T-helper 2 cell treated with Interferon-gamma antibody and Interleukin-4, amounts not matched to agents 5 μg/mL and 100 μg/mL, for 36 hours (primary cell): ENCODE data around the gene SVOP.
"Not testable (repeated sequence)": the region's sequence is repeated elsewhere in the genome, so short reads cannot be mapped to it uniquely, and the experiment has no call there.

Experiments used
- DNase-seq: peaks from one replicate; pipeline ENCODE4 v3.0.0; 2021; ENCODE audit warnings: low spot score
- H3K27ac Mint-ChIP-seq: one replicate; pipeline ENCODE4 v1.8.0; 2021; ENCODE audit warnings: mild to moderate bottlenecking, mixed read lengths
- H3K27me3 Mint-ChIP-seq: one replicate; pipeline ENCODE4 v1.8.0; 2021; ENCODE audit warnings: low read depth, mixed read lengths
- H3K36me3 Mint-ChIP-seq: one replicate; pipeline ENCODE4 v1.8.0; 2021; ENCODE audit warnings: low read depth, mixed read lengths
- H3K4me1 Mint-ChIP-seq: one replicate; pipeline ENCODE4 v1.8.0; 2021; ENCODE audit warnings: low read depth, mixed read lengths
- H3K4me3 Mint-ChIP-seq: one replicate; pipeline ENCODE4 v1.8.0; 2022; ENCODE audit warnings: mild to moderate bottlenecking, moderate library complexity, mixed read lengths
- H3K9me3 Mint-ChIP-seq: one replicate; pipeline ENCODE4 v1.8.0; 2021; ENCODE audit warnings: mixed read lengths

SVOP gene

GRCh38 chr12:109049794-109050193 is 28.9 kb upstream of the SVOP start:
- H3K4me1 Mint-ChIP-seq: peaks cover 11% of the 10 kb centered on the region
- H3K4me3 Mint-ChIP-seq, H3K9me3 Mint-ChIP-seq, DNase-seq, H3K27me3 Mint-ChIP-seq, H3K27ac Mint-ChIP-seq, H3K36me3 Mint-ChIP-seq: not testable (repeated sequence)

- not testable (repeated sequence) for H3K4me1 Mint-ChIP-seq, H3K27me3 Mint-ChIP-seq, H3K27ac Mint-ChIP-seq, H3K9me3 Mint-ChIP-seq, H3K36me3 Mint-ChIP-seq, H3K4me3 Mint-ChIP-seq, DNase-seq
Observed at GRCh38 chr12:109048706-109049105, 27.8 kb upstream of the SVOP start.

GRCh38 chr12:109047081-109047805 is 26.4 kb upstream of the SVOP start:
- Mint-ChIP-seq H3K9me3 (no peaks in the 10 kb centered on the region), H3K27ac (no peak overlapping the region), H3K4me3 (no peak overlapping the region), H3K27me3 (peaks cover 12% of the 10 kb centered on the region), H3K4me1 (peaks cover 5% of the 10 kb centered on the region), H3K36me3 (peaks cover 3% of the 10 kb centered on the region)
- DNase-seq: no peak

- no peak for DNase-seq
- no peaks in the 10 kb centered on the region for H3K36me3 Mint-ChIP-seq
- H3K4me3 Mint-ChIP-seq: no peak overlapping the region
Observed at GRCh38 chr12:109044241-109044640, 23.4 kb upstream of the SVOP start.

GRCh38 chr12:109036975-109037374 is 16.1 kb upstream of the SVOP start:
- Mint-ChIP-seq H3K4me1 (no peaks in the 10 kb centered on the region), H3K27me3 (peaks cover 11% of the 10 kb centered on the region)

More at GRCh38 chr12:109044241-109044640, 23.4 kb upstream of the SVOP start:
- no peak overlapping the region for H3K27ac Mint-ChIP-seq
- H3K4me1 Mint-ChIP-seq: peaks cover 2% of the 10 kb centered on the region
- peaks cover 12% of the 10 kb centered on the region for H3K27me3 Mint-ChIP-seq
- no peaks in the 10 kb centered on the region for H3K9me3 Mint-ChIP-seq

GRCh38 chr12:109033239-109034196 is 12.7 kb upstream of the SVOP start:
- no peaks in the 10 kb centered on the region for H3K36me3 Mint-ChIP-seq
- no peak overlapping the region for H3K4me3 Mint-ChIP-seq
- H3K9me3 Mint-ChIP-seq: peaks cover 13% of the 10 kb centered on the region
- no peak for DNase-seq
- H3K4me1 Mint-ChIP-seq: no peaks in the 10 kb centered on the region
- no peak overlapping the region for H3K27ac Mint-ChIP-seq
- peaks cover 16% of the 10 kb centered on the region for H3K27me3 Mint-ChIP-seq

More at GRCh38 chr12:109036975-109037374, 16.1 kb upstream of the SVOP start:
- Mint-ChIP-seq H3K4me3 (no peak overlapping the region), H3K27ac (no peak overlapping the region), H3K36me3 (no peaks in the 10 kb centered on the region), H3K9me3 (peaks cover 13% of the 10 kb centered on the region)
- no peak for DNase-seq

- Mint-ChIP-seq H3K27ac (no peak overlapping the region), H3K4me3 (no peak overlapping the region), H3K27me3 (peaks cover 11% of the 10 kb centered on the region), H3K4me1 (no peaks in the 10 kb centered on the region), H3K36me3 (no peaks in the 10 kb centered on the region), H3K9me3 (no peaks in the 10 kb centered on the region)
- DNase-seq: no peak
Observed at GRCh38 chr12:109029411-109029810, 8.5 kb upstream of the SVOP start.

GRCh38 chr12:109028624-109029023 is 7.8 kb upstream of the SVOP start:
- not testable (repeated sequence) for H3K36me3 Mint-ChIP-seq, H3K9me3 Mint-ChIP-seq, H3K4me1 Mint-ChIP-seq, DNase-seq, H3K27me3 Mint-ChIP-seq, H3K4me3 Mint-ChIP-seq, H3K27ac Mint-ChIP-seq

- H3K4me3 Mint-ChIP-seq: no peak overlapping the region
Observed at GRCh38 chr12:109027767-109028166, 6.9 kb upstream of the SVOP start.

GRCh38 chr12:109020146-109020795 is 597 bp downstream of the SVOP start:
- Mint-ChIP-seq H3K9me3 (no peaks in the 10 kb centered on the region), H3K4me1 (peaks cover 2% of the 10 kb centered on the region)

More at GRCh38 chr12:109027767-109028166, 6.9 kb upstream of the SVOP start:
- no peak for DNase-seq
- H3K9me3 Mint-ChIP-seq: no peaks in the 10 kb centered on the region
- H3K36me3 Mint-ChIP-seq: no peaks in the 10 kb centered on the region
- H3K27me3 Mint-ChIP-seq: peaks cover 8% of the 10 kb centered on the region
- H3K27ac Mint-ChIP-seq: no peak overlapping the region
- no peaks in the 10 kb centered on the region for H3K4me1 Mint-ChIP-seq

GRCh38 chr12:109018296-109018695 is 2.6 kb downstream of the SVOP start:
- H3K9me3 Mint-ChIP-seq: no peaks in the 10 kb centered on the region
- H3K27ac Mint-ChIP-seq: no peak overlapping the region

More at GRCh38 chr12:109020146-109020795, 597 bp downstream of the SVOP start:
- Mint-ChIP-seq H3K4me3 (no peak overlapping the region), H3K27me3 (peaks cover 18% of the 10 kb centered on the region), H3K27ac (no peak overlapping the region), H3K36me3 (no peaks in the 10 kb centered on the region)
- DNase-seq: no peak

GRCh38 chr12:109016978-109017377 is 3.9 kb downstream of the SVOP start:
- H3K9me3 Mint-ChIP-seq: no peaks in the 10 kb centered on the region
- no peak overlapping the region for H3K4me3 Mint-ChIP-seq
- DNase-seq: no peak
- H3K27me3 Mint-ChIP-seq: peaks cover 18% of the 10 kb centered on the region
- no peaks in the 10 kb centered on the region for H3K36me3 Mint-ChIP-seq
- H3K4me1 Mint-ChIP-seq: peaks cover 2% of the 10 kb centered on the region
- no peak overlapping the region for H3K27ac Mint-ChIP-seq

More at GRCh38 chr12:109018296-109018695, 2.6 kb downstream of the SVOP start:
- H3K27me3 Mint-ChIP-seq: peaks cover 18% of the 10 kb centered on the region
- no peak for DNase-seq
- H3K36me3 Mint-ChIP-seq: no peaks in the 10 kb centered on the region
- H3K4me3 Mint-ChIP-seq: no peak overlapping the region
- H3K4me1 Mint-ChIP-seq: peaks cover 2% of the 10 kb centered on the region

- H3K27ac Mint-ChIP-seq: no peak overlapping the region
- no peak overlapping the region for H3K4me3 Mint-ChIP-seq
- peaks cover 23% of the 10 kb centered on the region for H3K27me3 Mint-ChIP-seq
Observed at GRCh38 chr12:109016016-109016415, 4.9 kb downstream of the SVOP start.

More at GRCh38 chr12:109016016-109016415, 4.9 kb downstream of the SVOP start:
- no peak for DNase-seq
- Mint-ChIP-seq H3K36me3 (no peaks in the 10 kb centered on the region), H3K9me3 (no peaks in the 10 kb centered on the region), H3K4me1 (peaks cover 2% of the 10 kb centered on the region)
